Transverse colon (tissue), 4 donors: Measurements from ENCODE around the gene KIAA1549. TPM values are rescaled to one million over a fixed set of nuclear protein-coding genes. Genes with fewer than 3 reads are reported as not detected.

ENCODE experiments used
- DNase-seq: peaks from one replicate; pipeline ENCODE4 v3.0.0-alpha.2; 2019
- H3K27ac ChIP-seq, 4 donors: fragments of 200-600 bp; sonication (generic); 2 replicates each; pipeline ENCODE4 v1.5.1; 2016 to 2018; ENCODE audit warnings: inconsistent platforms in 4 of 4
- H3K27me3 ChIP-seq: fragments of 200-600 bp; sonication (generic); 2 replicates; pipeline ENCODE4 v1.5.1; 2017; ENCODE audit warnings: inconsistent platforms
- H3K36me3 ChIP-seq, 4 donors: fragments of 200-600 bp; sonication (generic); 2 replicates each; pipeline ENCODE4 v1.5.1; 2017 to 2019; ENCODE audit warnings: inconsistent platforms in 4 of 4
- H3K4me1 ChIP-seq, 4 donors: fragments of 200-600 bp; sonication (generic); 2 replicates each; pipeline ENCODE4 v1.5.1; 2017 to 2020; ENCODE audit warnings: inconsistent platforms in 4 of 4
- H3K4me3 ChIP-seq, 4 donors: fragments of 200-600 bp; sonication (generic); 1 replicate in 1 of 4; 2 replicates in 3 of 4; pipeline versions ENCODE4 v1.5.1 to v1.6.1; 2017 to 2019; ENCODE audit warnings: inconsistent platforms in 4 of 4
- H3K9me3 ChIP-seq, 2 donors: fragments of 200-600 bp; sonication (generic); 2 replicates each; pipeline ENCODE4 v1.5.1; 2017 to 2019; ENCODE audit warnings: inconsistent platforms in 2 of 2
- EP300 ChIP-seq: sonication (generic); formaldehyde crosslinking; IDR thresholded peaks from one replicate; pipeline ENCODE4 v1.6.1; 2017; ENCODE audit warnings: antibody characterized with exemption, low read depth
- POLR2A ChIP-seq: fragments of 450-650 bp; IDR thresholded peaks from one replicate; pipeline ENCODE4 v1.6.1; 2016; ENCODE audit warnings: antibody characterized with exemption, mild to moderate bottlenecking, moderate library complexity
- POLR2AphosphoS5 ChIP-seq, 3 donors: sonication (generic); formaldehyde crosslinking; IDR thresholded peaks; one replicate each; pipeline ENCODE4 v1.6.1; 2016; ENCODE audit warnings: antibody characterized with exemption in 3 of 3
- WGBS, 2 donors: methylation state at CpG; one replicate each; pipeline ENCODE4 v1.1.5; 2018; ENCODE audit warnings: low coverage in 1 of 2; 5-methylcytosine and 5-hydroxymethylcytosine counted together
- in situ Hi-C, 4 donors: fragments of 200-750 bp; cut with MboI; loops; one replicate each; pipeline versions ENCODE4 v1.15.0 to v1.15.1; 2017; ENCODE audit warnings: low sequenced_read_pairs in 3 of 4, low pct_ligation_motif_present in 1 of 4, low pct_unique_long_range_greater_than_20kb in 1 of 4
- intact Hi-C: fragments of 100-400 bp; cut with DNase I; formaldehyde crosslinking; loops from one replicate; pipeline ENCODE4 v1.15.1; 2023; ENCODE audit warnings: low total_unique reads
- total RNA-seq, 4 donors: library from RNA; depleted of rRNA; stranded (reverse); fragments of >200 nt; gene quantifications; one replicate each; pipeline ENCODE4 v1.1.0, GENCODE V29; 2016
- TF ChIP-seq, protein P1 (sequence below), 5 experiments: fragments of 200-600 bp in 3 of 5; fragments of 450-650 bp in 2 of 5; sonication (generic) in 3 of 5; IDR thresholded peaks; 1 replicate in 2 of 5; 2 replicates in 3 of 5; pipeline ENCODE4 v1.5.1; 2016 to 2017; ENCODE audit warnings: antibody characterized with exemption in 5 of 5, inconsistent platforms in 3 of 5, mild to moderate bottlenecking in 2 of 5, moderate library complexity in 1 of 5

The KIAA1549 gene
- total RNA-seq, 4 donors from 2014 or later = 0.37 to 1.5 (median 0.93) TPM

DNA sequence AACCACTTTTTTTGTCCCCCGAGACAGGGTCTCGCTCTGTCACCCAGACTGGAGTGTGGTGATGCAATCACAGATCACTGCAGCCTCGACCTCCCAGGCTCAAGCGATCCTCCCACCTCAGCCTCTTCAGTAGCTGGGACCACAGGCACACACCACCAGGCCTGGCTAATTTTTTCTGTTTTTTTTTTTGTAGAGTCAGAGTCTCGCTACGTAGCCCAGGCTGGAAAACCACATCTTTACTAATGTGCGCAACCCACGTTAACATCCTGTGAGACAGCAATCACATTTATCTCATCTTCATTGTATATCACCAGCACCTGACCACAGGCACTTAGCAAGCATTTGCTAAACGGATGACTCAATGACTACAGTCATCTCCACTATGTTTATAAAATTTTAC is 105.4 kb downstream of the KIAA1549 start:
- in situ Hi-C loops = loop anchor here in 2 of 4 donors (25.0 kb wide), 2 partner anchors 187 to 212 kb away; no protein-coding TSS in a partner anchor
- no peak for TF ChIP-seq POLR2A
- no peak for TF ChIP-seq POLR2AphosphoS5 (IDR thresholded peaks at IDR 0.05)
- TF ChIP-seq, protein P1, sequence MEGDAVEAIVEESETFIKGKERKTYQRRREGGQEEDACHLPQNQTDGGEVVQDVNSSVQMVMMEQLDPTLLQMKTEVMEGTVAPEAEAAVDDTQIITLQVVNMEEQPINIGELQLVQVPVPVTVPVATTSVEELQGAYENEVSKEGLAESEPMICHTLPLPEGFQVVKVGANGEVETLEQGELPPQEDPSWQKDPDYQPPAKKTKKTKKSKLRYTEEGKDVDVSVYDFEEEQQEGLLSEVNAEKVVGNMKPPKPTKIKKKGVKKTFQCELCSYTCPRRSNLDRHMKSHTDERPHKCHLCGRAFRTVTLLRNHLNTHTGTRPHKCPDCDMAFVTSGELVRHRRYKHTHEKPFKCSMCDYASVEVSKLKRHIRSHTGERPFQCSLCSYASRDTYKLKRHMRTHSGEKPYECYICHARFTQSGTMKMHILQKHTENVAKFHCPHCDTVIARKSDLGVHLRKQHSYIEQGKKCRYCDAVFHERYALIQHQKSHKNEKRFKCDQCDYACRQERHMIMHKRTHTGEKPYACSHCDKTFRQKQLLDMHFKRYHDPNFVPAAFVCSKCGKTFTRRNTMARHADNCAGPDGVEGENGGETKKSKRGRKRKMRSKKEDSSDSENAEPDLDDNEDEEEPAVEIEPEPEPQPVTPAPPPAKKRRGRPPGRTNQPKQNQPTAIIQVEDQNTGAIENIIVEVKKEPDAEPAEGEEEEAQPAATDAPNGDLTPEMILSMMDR (IDR thresholded peaks at IDR 0.05) = no peak
- no peaks in the 10 kb centered on the region for H3K9me3 ChIP-seq
- no peak overlapping the region for H3K4me3 ChIP-seq
- WGBS, 2 donors = 75 to 78% methylated on average over 5 to 9 of the region's 9 CpGs
- no peak overlapping the region for H3K27ac ChIP-seq
- H3K36me3 ChIP-seq = no peaks in the 10 kb centered on the region
- H3K4me1 ChIP-seq = no peaks in the 10 kb centered on the region
- H3K27me3 ChIP-seq = no peaks in the 10 kb centered on the region
- DNase-seq = no peak
- intact Hi-C loops = no loop called here

DNA sequence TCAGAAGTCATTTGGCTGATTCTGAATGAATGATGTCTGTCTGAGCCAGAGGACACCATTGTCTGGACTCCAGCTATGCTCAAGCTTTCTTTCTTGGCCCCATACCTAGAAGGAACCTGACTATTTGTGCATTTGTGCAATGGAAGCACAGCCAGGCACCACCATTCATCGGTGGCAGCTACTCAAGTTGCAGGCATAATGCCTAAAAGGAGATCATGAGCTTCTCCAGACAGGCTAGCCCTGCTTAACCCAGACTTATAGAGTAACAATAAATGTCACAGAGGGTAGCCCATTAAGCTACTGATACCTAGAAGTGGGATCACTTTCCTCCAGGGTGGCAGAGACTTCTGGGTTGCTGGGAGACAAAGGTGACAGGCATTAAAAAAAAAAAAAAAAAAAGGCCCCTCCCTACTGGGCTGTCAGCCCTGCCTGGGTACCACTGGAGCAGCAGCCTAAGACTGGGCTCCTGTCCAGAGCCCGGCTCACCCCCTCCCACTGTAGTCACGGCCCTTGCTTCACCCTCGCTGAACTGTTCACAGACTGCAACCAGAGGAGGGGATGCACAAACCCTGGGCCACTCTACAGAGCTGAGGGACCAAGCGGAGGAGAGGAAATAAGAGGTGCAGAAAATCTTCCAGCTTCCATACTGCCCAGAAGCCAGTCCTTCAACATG is 107.8 kb downstream of the KIAA1549 start:
- Histone ChIP-seq H3K4me1 (no peaks in the 10 kb centered on the region), H3K9me3 (no peaks in the 10 kb centered on the region), H3K36me3 (no peaks in the 10 kb centered on the region), H3K27me3 (no peaks in the 10 kb centered on the region), H3K27ac (no peak overlapping the region), H3K4me3 (no peak overlapping the region)
- DNase-seq = no peak
- intact Hi-C loops (loop anchor here (5.0 kb wide), 1 partner anchor 1321 kb away; no protein-coding TSS in a partner anchor), in situ Hi-C loops (no loop called here)
- WGBS, 2 donors = 83% methylated on average over 5 of the region's 5 CpGs; no CpG with 5 or more reads in 1 of the 2 donors
- TF ChIP-seq EP300 = no peak
- TF ChIP-seq POLR2AphosphoS5 (IDR thresholded peaks at IDR 0.05) = no peak
- TF ChIP-seq, protein P1 (IDR thresholded peaks at IDR 0.05) = no peak
- TF ChIP-seq POLR2A = no peak

DNA sequence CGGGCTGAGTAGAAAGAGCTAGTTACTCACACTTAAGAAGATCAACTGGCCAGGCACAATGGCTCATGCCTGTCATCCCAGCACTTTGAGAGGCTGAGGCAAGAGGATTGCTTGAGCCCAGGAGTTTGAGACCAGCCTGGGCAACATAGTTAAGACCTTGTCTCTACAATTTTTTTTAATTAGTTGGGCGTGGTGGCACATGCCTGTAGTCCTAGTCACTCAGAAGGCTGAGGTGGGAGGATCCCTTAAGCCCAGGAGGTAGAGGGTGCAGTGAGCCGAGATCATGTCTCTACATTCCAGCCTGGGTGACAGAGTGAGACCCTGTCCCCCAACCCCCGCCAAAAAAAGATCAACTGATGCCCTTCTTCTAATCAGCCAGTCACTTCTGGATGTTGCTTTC is 108.6 kb downstream of the KIAA1549 start:
- in situ Hi-C loops = no loop called here
- Histone ChIP-seq H3K36me3 (no peaks in the 10 kb centered on the region), H3K4me3 (no peak overlapping the region), H3K9me3 (no peaks in the 10 kb centered on the region), H3K27me3 (no peaks in the 10 kb centered on the region), H3K27ac (no peak overlapping the region), H3K4me1 (no peaks in the 10 kb centered on the region)
- intact Hi-C loops = loop anchor here (5.0 kb wide), 1 partner anchor 1320 kb away; no protein-coding TSS in a partner anchor
- 86 to 93% methylated on average over 2 to 4 of the region's 4 CpGs for WGBS, 2 donors
- no peak for DNase-seq
- TF ChIP-seq POLR2A = no peak
- no peak for TF ChIP-seq POLR2AphosphoS5 (IDR thresholded peaks at IDR 0.05)
- TF ChIP-seq EP300 = no peak
- TF ChIP-seq, protein P1 (IDR thresholded peaks at IDR 0.05) = no peak

DNA sequence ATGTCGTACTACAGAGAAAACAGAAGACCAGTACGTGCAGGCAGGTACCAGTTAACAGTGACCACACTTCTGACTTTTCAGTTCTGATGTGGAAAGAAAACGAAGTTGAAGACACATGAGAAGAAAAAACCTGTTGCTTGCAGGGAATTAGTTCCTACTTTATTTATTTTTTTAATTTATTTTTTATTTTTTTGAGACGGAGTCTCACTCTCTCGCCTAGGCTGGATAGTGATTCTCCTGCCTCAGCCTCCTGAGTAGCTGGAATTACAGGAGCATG is 109.4 kb downstream of the KIAA1549 start:
- TF ChIP-seq, protein P1 (IDR thresholded peaks at IDR 0.05) = no peak
- TF ChIP-seq EP300 (no peak), POLR2AphosphoS5 (IDR thresholded peaks at IDR 0.05) (no peak), POLR2A (no peak)
- no peak overlapping the region for H3K27ac ChIP-seq
- no peak overlapping the region for H3K4me3 ChIP-seq
- no peaks in the 10 kb centered on the region for H3K27me3 ChIP-seq
- no peaks in the 10 kb centered on the region for H3K36me3 ChIP-seq
- DNase-seq = no peak
- WGBS, 2 donors = 91 to 94% methylated on average over 5 of the region's 5 CpGs
- H3K4me1 ChIP-seq = no peaks in the 10 kb centered on the region
- intact Hi-C loops (loop anchor here (5.0 kb wide), 1 partner anchor 1319 kb away; no protein-coding TSS in a partner anchor), in situ Hi-C loops (no loop called here)
- H3K9me3 ChIP-seq = no peaks in the 10 kb centered on the region
